Measurements from ENCODE around the gene BACE1-AS. TPM values are rescaled to one million over a fixed set of nuclear protein-coding genes. Genes with fewer than 3 reads are reported as not detected.
"Not testable (repeated sequence)": the region's sequence is repeated elsewhere in the genome, so short reads cannot be mapped to it uniquely, and the experiment has no call there.

BACE1-AS gene
- total RNA-seq, 4 donors from 2014 or later, result 2.3 to 12.0 (median 5.7) TPM

DNA sequence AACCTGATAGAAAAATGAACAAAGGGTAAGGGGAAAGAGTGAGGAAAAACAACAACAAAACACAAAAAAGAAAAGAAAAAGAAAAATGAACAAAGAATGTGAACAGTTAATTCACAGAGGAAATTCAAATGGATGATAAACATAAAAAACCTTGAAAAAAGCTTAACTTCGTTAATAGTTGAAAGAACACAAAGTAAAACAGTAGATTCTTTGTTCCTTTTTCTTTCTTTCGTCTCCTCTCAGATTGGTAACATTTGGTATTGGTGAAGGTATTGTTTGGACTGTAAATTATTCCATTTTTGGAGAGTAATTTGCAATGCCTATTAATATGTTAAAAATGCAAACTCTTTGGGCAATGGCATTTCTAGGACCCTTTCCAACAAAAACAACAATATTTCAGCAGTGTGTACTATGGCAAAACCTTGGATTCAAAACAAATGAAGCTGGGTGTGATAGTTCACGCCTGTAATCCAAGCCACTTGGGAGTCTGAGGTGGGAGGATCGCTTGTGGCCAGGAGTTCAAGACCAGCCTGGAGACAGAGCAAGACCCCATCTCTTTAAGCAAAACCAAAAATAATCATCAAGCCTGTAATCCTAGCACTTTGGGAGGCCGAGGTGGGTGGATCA, 28.2 kb downstream of the BACE1-AS start:
- no peak for ATAC-seq (ENCODE audit: low FRiP score)
- TF ChIP-seq, protein P1, sequence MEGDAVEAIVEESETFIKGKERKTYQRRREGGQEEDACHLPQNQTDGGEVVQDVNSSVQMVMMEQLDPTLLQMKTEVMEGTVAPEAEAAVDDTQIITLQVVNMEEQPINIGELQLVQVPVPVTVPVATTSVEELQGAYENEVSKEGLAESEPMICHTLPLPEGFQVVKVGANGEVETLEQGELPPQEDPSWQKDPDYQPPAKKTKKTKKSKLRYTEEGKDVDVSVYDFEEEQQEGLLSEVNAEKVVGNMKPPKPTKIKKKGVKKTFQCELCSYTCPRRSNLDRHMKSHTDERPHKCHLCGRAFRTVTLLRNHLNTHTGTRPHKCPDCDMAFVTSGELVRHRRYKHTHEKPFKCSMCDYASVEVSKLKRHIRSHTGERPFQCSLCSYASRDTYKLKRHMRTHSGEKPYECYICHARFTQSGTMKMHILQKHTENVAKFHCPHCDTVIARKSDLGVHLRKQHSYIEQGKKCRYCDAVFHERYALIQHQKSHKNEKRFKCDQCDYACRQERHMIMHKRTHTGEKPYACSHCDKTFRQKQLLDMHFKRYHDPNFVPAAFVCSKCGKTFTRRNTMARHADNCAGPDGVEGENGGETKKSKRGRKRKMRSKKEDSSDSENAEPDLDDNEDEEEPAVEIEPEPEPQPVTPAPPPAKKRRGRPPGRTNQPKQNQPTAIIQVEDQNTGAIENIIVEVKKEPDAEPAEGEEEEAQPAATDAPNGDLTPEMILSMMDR (IDR thresholded peaks at IDR 0.05), result no peak
- DNase-seq (ENCODE audit: low spot score), result no peak

GRCh38 chr11:117327255-117327566, 36.1 kb downstream of the BACE1-AS start:
- DNase-seq (ENCODE audit: low spot score); ATAC-seq (ENCODE audit: low FRiP score): not testable (repeated sequence)

GRCh38 chr11:117327567-117328374, 36.6 kb downstream of the BACE1-AS start, which contains the start of gene CEP164:
CEP164 (plus strand) TSS chr11:117327854; CDS start chr11:117338587, 10,733 bp downstream.
- TF ChIP-seq, protein P1 (IDR thresholded peaks at IDR 0.05), result no peak
- DNase-seq (ENCODE audit: low spot score) (peak; percentile 86), ATAC-seq (ENCODE audit: low FRiP score) (peak; percentile 95)

DNA sequence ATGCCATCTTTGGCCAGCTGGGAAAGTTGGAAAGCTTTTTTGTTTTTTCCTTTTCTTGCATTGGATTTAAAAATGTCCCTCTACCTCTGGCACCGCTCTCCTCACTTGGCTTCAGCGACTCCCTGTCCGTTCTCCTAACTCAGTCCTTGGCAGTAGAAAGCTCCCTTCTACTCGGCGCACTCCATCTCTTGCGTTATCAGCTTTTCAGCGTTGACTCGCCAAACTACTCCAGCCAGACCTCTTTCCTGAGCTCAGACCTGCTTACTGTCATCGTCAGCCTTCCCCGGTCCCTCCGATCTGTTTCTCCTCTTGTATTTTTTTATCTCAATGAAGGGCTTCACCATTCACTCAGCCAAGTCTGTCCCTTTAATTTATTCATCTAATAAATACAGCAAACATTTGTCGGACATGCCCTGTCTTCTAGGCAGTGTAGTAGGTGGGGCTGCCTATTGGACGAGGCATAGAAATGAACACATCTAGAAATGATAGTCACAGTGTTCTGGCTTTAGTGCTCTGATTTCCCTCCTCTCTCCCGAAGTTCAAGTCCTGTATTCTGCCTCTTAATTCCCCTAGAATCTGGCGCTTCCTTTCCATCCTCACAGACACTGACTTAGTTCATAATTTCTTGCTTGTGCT, 37.3 kb downstream of the BACE1-AS start:
- peak; percentile 26 for DNase-seq (ENCODE audit: low spot score)
- peak; percentile 43 for ATAC-seq (ENCODE audit: low FRiP score)
- TF ChIP-seq, protein P1 (IDR thresholded peaks at IDR 0.05), result no peak

DNA sequence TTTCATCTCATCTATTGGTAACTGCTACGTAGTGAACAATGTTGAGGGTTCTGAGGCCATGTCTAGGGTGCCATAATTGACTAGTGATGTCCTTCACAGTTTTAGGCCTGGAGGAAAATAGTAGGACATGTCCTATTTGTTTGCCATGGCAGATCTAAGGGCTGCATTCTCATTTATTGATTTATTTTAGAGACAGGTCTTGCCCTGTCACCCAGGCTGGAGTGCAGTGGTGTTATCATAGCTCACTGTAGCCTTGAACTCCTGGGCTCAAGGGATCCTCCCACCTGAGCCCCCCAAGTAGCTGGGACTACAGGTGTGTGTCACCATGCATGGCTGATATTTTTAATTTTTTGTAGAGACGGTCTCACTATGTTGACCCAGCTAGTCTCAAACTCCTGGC, 41.7 kb downstream of the BACE1-AS start:
- DNase-seq (ENCODE audit: low spot score) (no peak), ATAC-seq (ENCODE audit: low FRiP score) (no peak)
- TF ChIP-seq, protein P1 (IDR thresholded peaks at IDR 0.05), result no peak

GRCh38 chr11:117333917-117334316, 42.8 kb downstream of the BACE1-AS start:
- TF ChIP-seq, protein P1 (IDR thresholded peaks at IDR 0.05), result no peak
- DNase-seq (ENCODE audit: low spot score) (no peak), ATAC-seq (ENCODE audit: low FRiP score) (no peak)

DNA sequence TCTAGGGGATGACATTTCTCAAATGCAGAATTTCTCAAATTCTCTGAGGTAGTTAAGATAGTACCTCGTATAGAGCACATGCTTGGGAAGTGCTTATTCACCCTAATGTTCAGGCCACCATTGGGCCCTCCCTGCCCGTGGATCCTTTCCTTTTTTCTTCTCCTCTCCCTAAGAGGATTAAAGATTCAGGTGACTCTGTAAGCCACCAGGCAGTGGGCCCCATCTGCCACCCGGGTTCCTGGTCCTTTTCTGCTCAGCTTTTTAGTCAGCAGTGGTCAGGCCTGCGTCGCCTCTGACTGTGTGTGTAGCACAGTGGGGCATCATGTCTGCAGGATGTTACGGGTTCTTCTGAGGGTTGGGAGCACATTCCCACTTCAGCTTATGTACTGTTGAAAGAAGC, 43.8 kb downstream of the BACE1-AS start:
- DNase-seq (ENCODE audit: low spot score), result no peak
- ATAC-seq (ENCODE audit: low FRiP score), result no peak
- TF ChIP-seq, protein P1 (IDR thresholded peaks at IDR 0.05), result no peak
